Measurements from ENCODE around the gene ANKS6. TPM values are rescaled to one million over a fixed set of nuclear protein-coding genes. Genes with fewer than 3 reads are reported as not detected.
"Not testable (repeated sequence)": the region's sequence is repeated elsewhere in the genome, so short reads cannot be mapped to it uniquely, and the experiment has no call there.

Gene ANKS6
- total and polyA plus RNA-seq, 8 donors: 10.7 to 75.0 (median 19.5) TPM

GRCh38 chr9:98690686-98691085 lies 105.7 kb downstream of the ANKS6 start:
- Histone ChIP-seq H3K4me1 (no peaks in the 10 kb centered on the region), H3K27me3 (peaks cover 0 to 11% (median 0%) of the 10 kb centered on the region in 3 donors), H3K27ac (no peak overlapping the region), H3K9me3 (no peaks in the 10 kb centered on the region), H3K36me3 (no peaks in the 10 kb centered on the region), H3K4me3 (no peak overlapping the region)
- no peak for DNase-seq
- no peak for TF ChIP-seq CTCF (IDR thresholded peaks at IDR 0.05)
- TF ChIP-seq POLR2AphosphoS5 (IDR thresholded peaks at IDR 0.05): no peak
- no peak for TF ChIP-seq POLR2A (IDR thresholded peaks at IDR 0.05)
- no peak for TF ChIP-seq EP300 (IDR thresholded peaks at IDR 0.05)
- 74 to 89% (median 78%) methylated on average over 1 of the region's 1 CpG; no CpG with 5 or more reads in 1 of the 5 donors for WGBS, 5 donors
- intact Hi-C loops (cut with DNase I; ENCODE audit: low total_unique reads): no loop called here

DNA sequence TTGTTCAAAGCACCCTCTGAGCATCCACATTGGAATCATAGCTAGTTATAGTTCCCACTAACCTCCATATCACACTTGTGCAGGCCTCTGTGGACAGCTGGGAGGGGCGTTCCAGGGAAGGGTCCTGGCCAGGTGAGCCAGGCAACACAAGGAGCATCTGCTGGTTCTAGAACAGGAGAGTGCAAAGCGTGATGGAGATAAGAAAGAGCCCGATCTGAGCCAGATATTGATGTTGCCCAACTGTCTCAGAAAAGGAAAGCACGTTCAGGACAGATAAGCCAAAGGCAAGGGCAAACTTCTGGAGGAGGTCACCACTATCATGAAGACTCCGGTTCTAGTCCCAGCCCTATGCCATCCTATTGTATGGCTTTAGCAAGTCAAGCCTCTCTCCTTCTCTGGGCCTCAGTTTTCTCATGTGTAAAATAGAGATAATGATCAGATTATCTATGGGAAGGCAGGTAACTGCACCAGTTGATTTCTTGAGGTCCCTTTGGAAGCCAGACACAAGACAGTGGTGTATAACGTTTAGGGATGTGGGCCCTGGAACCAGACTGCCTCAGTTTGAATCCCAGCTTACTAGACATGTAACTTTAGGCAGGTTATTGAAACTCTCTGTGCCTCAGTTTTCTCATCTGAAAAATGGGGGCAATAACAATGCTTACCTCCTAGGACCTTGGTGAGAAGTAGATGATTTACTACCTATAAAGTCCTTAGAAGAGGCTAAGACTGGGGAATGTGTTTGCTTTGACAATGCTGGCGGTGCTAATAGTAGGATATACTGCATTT lies 107.5 kb downstream of the ANKS6 start:
- H3K27me3 ChIP-seq: peaks cover 0 to 7% (median 0%) of the 10 kb centered on the region in 3 donors
- no peaks in the 10 kb centered on the region for H3K4me1 ChIP-seq
- H3K27ac ChIP-seq: no peak overlapping the region
- no peak overlapping the region for H3K4me3 ChIP-seq
- no peaks in the 10 kb centered on the region for H3K36me3 ChIP-seq
- DNase-seq: no peak
- no peak for TF ChIP-seq CTCF (IDR thresholded peaks at IDR 0.05)
- no peak for TF ChIP-seq POLR2AphosphoS5 (IDR thresholded peaks at IDR 0.05)
- no peak for TF ChIP-seq EP300 (IDR thresholded peaks at IDR 0.05)
- TF ChIP-seq POLR2A (IDR thresholded peaks at IDR 0.05): no peak
- 62 to 76% (median 67%) methylated on average over 7 of the region's 7 CpGs for WGBS, 5 donors
- intact Hi-C loops (cut with DNase I; ENCODE audit: low total_unique reads): no loop called here
- no peaks in the 10 kb centered on the region for H3K9me3 ChIP-seq

GRCh38 chr9:98687911-98688310 lies 108.4 kb downstream of the ANKS6 start:
- H3K4me1 ChIP-seq: no peaks in the 10 kb centered on the region
- WGBS, 5 donors: 84 to 92% (median 91%) methylated on average over 1 of the region's 1 CpG
- no peaks in the 10 kb centered on the region for H3K9me3 ChIP-seq
- H3K27me3 ChIP-seq: no peaks in the 10 kb centered on the region
- TF ChIP-seq POLR2A (IDR thresholded peaks at IDR 0.05) (no peak), POLR2AphosphoS5 (IDR thresholded peaks at IDR 0.05) (no peak), EP300 (IDR thresholded peaks at IDR 0.05) (no peak), CTCF (IDR thresholded peaks at IDR 0.05) (no peak)
- no peak for DNase-seq
- H3K4me3 ChIP-seq: no peak overlapping the region
- no peaks in the 10 kb centered on the region for H3K36me3 ChIP-seq
- intact Hi-C loops (cut with DNase I; ENCODE audit: low total_unique reads): no loop called here
- H3K27ac ChIP-seq: no peak overlapping the region

GRCh38 chr9:98686961-98687855 lies 109.1 kb downstream of the ANKS6 start:
- Histone ChIP-seq H3K36me3 (no peaks in the 10 kb centered on the region), H3K27me3 (no peaks in the 10 kb centered on the region), H3K4me1 (no peaks in the 10 kb centered on the region), H3K9me3 (no peaks in the 10 kb centered on the region), H3K4me3 (no peak overlapping the region), H3K27ac (no peak overlapping the region)
- intact Hi-C loops (cut with DNase I; ENCODE audit: low total_unique reads): no loop called here
- DNase-seq: no peak
- no peak for TF ChIP-seq POLR2A (IDR thresholded peaks at IDR 0.05)
- TF ChIP-seq POLR2AphosphoS5 (IDR thresholded peaks at IDR 0.05): no peak
- TF ChIP-seq CTCF (IDR thresholded peaks at IDR 0.05): no peak
- TF ChIP-seq EP300 (IDR thresholded peaks at IDR 0.05): no peak
- 45 to 64% (median 52%) methylated on average over 5 to 7 of the region's 7 CpGs for WGBS, 5 donors

DNA sequence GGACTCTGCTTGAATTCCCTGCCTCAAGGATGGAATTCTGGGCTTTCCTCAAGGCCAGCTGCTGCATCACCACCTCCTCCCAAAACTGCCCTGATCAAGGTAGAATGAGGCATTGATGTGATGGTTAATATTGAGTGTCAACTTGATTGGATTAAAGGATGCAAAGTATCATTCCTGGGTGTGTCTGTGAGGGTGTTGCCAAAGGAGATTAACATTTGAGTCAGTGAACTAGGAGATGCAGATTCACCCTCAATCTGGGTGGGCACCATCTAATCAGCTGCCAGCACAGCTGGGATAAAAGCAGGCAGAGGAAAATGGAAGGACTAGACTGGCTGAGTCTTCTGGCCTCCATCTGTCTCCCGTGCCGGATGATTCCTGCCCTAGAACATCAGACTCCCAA lies 111.5 kb downstream of the ANKS6 start:
- H3K27me3 ChIP-seq; DNase-seq; H3K27ac ChIP-seq; H3K4me3 ChIP-seq; H3K36me3 ChIP-seq; H3K9me3 ChIP-seq; intact Hi-C loops (cut with DNase I; ENCODE audit: low total_unique reads); H3K4me1 ChIP-seq: not testable (repeated sequence)
- WGBS, 5 donors: 86 to 92% (median 90%) methylated on average over 2 of the region's 2 CpGs

Measured in stomach (tissue), 9 donors.